HK-2 (cell line): Measurements from ENCODE around the gene RIN3.

Experiments used
- DNase-seq: peaks from one replicate; pipeline ENCODE4 v3.0.0-alpha.2; 2018; ENCODE audit not compliant: unreplicated experiment

The RIN3 gene

DNA sequence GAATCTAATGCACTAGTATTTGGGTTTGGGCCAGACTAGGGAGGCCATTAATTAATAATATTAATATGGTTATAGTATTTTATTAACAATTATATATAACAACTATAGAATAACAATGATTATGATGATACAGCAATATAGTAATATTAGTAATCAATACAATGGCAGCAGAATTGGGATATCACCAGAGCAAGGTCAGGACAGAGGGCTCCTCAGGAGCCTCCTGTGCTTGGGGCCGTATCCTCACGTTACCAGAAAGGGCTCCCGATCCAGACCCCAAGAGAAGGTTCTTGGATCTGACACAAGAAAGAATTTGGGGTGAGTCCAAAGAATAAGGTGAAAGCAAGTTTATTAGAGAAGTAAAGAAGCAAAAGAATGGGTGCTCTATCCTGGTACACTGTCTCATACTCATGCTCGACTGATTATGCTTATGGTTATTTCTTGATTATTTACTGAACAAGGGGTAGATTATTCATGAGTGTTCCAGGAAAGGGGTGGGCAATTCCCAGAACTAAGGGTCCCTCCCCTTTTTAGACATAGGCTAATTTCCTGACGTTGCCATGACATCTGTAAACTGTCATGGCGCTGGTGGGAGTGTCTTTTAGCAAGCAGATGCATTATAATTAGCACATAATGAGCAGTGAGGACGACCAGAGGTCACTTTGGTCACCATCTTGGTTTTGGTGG lies 61.6 kb downstream of the RIN3 start:
- DNase-seq, result no peak

DNA sequence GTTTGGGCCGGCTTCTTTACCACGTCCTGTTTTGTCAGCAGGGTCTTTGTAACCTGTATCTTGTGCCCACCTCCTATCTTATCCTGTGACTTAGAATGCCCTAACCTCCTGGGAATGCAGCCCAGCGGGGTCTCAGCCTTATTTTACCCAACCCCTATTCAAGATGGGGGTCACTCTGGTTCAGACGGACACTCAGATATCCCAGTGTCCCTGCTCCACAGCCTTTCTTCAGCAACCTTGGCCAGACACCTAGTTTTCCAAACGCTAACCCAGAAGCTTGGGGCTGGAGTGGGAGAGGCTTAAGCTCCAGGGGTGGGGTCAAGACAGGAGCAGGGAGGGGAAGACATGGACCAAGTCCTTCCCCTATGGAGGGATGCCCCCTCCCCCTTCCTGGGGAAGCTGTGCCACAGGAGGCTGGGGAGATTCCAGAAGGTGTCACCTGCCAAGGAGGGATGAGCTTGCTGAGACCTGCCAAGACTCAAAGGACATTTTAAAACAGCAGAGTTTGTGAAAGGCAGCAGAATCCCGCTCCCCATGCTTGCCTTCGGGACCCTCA lies 62.2 kb downstream of the RIN3 start:
- DNase-seq, result no peak

- no peak for DNase-seq
These were observed 63.8 kb downstream of the RIN3 start for GRCh38 chr14:92577321-92577742.

DNA sequence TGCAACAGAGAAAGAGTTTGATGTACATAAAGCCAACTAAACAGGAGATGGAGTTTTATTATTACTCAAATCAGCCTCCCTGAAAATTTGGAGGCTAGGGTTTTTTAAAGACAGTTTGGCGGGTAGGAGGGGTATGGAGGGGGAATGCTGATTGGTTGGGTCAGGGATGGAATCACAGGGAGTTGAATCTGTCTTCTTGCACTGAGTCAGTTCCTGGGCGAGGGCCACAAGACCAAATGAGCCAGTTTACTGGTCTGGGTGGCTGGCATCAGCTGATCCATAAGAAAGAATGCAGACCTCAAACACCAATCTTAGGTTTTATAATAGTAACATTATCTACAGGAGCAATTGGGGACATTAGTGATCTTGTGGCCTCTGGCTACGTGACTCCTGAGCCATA lies 64.9 kb downstream of the RIN3 start:
- DNase-seq, result no peak

DNA sequence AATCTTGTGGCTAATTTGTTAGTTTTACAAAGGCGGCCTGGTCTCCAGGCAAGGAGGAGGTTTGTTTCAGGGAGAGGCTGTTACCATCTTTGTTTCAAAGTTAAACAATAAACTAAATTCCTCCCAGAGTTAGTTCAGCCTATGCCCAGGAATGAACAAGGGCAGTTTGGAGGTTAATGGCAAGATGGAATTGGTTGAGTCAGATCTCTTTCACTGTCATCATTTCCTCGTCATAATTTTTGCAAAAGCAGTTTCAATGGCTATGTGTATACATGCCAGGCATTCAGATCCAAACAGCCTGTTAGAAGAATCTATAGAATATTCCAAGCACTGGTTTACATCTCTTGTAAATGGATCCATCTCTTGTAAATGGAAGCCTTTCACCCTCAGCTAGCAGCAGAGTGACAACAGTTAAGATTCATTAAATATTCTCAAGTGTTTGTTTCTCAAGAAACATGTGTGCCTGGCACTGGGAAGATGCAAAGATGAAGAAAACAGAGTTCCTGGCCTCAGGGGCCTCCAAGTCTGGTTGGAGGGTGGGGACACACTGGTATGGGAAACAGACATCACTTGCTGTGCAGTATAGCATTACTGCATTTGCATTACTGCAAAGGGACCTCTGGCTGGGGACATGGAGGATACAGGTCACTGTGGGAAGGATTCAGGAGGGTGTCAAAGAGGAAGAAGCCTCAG lies 65.8 kb downstream of the RIN3 start:
- no peak for DNase-seq

DNA sequence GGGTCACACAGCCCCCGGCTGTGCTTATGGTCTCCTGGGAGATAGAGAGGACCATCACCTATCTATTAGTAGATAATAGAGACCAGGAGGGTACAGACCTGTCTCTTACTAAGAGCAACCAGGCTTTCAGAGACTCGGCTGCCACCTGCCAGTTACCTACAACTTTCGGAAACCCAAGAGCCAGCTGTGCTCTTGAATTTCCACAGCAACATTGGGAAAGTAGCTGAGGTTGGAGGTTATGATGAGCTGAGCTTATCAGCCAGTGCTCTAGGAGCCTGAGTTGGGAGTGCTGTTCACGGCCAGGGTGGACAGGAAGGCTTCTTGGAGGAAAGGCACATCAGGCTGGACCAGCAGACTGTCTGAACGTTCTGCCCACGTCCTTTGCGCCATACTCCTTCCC lies 67.6 kb downstream of the RIN3 start:
- no peak for DNase-seq

GRCh38 chr14:92581966-92582566 lies 68.5 kb downstream of the RIN3 start:
- no peak for DNase-seq

GRCh38 chr14:92582706-92583452 lies 69.3 kb downstream of the RIN3 start:
- DNase-seq, result no peak

DNA sequence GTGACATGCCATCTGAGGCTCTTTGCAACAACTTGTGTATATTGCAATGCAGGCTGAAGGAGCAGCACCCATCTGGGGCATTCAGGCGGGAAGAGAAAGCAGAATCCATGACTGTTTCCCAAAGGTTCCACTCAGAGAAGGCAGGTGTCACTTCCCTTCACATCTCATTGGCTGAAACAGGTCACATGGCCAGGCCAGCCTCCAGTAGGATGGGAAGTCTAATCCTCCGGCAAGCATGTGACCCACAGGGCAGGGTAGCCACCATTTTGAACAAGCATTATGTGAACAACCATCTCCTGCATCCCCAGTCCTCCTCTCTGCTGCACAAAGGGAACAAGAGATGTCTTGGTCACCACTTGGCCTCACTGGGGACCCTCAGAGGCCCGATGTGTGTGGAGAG lies 70.6 kb downstream of the RIN3 start:
- DNase-seq, result no peak

DNA sequence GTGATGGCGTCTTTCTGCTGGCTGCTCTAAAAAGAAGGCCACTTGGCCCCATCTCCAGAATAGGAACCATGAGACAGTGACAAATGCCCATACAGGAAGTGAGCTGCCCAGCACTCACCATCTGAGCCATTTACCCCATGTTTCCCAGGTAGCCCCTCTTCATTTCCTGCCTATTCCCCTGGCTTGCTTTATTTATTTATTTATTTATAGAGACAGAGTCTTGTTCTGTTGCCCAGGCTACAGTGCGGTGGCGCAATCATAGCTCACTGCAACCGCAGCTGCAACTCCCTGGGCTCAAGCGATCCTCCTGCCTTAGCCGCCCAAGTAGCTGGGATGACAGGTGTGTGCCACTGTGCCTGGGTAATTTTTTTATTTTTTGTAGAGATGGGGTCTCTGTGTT lies 71.2 kb downstream of the RIN3 start:
- no peak for DNase-seq

GRCh38 chr14:92585981-92586937 lies 72.7 kb downstream of the RIN3 start:
- no peak for DNase-seq

GRCh38 chr14:92586963-92587699 lies 73.5 kb downstream of the RIN3 start:
- DNase-seq, result no peak

GRCh38 chr14:92587700-92588085 lies 74.1 kb downstream of the RIN3 start:
- DNase-seq, result no peak

GRCh38 chr14:92589213-92589852 lies 75.8 kb downstream of the RIN3 start:
- DNase-seq, result no peak

GRCh38 chr14:92590176-92590575 lies 76.6 kb downstream of the RIN3 start:
- no peak for DNase-seq

DNA sequence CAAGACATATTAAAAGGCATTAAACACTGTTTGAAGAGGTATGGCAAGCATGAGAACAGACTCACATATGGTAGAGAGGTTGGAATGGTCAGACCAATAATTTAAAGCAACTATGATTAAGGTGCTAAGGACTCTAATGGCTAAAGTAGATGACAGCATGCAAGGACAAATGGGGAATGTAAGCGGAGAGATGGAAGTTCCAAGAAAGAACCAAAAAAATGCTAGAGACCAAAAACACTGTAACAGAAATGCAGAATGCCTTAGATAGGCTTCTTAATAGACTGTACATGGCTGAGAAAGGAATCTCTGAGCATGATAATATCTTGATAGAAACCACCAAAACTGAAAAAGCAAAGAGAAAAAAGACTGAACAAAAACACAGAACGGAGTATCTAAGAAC lies 77.4 kb downstream of the RIN3 start:
- DNase-seq, result no peak

GRCh38 chr14:92591346-92591745 lies 77.8 kb downstream of the RIN3 start:
- DNase-seq, result no peak

- DNase-seq, result no peak
These were observed 81.7 kb downstream of the RIN3 start for GRCh38 chr14:92595267-92595666.

DNA sequence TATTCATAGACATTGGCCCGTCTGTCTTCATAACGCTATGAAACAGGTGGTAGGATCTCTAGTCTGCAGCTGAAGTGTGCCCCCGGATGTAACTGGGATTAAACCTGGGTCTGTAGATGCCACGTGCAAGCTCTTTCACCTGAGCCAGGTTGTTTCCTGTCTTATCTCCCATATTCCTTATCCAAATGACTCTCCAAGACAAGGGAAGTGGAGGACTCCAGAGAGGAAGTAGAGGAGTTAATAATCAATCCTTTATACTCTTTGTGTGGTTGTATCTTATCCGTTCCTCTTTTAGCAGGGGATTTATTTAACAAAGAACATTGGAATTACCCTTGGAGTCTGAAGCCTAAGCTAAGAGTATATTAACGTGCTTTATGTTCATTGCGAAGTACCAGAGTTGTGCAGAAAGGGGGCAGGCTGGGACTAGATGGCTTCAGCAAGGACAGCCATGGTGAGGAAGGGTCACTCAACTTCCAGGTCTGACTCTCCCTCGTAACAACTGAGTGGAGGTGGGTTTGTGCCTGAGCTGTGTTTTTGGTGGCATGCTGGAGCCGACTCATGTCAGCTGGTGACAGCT lies 82.8 kb downstream of the RIN3 start:
- DNase-seq, result no peak
